ENCODE data around the gene NCS1.

Gene NCS1

GRCh38 chr9:130172858-130173665, 858 bp downstream of the NCS1 start (continued):
- TF ChIP-seq ZNF274 (IDR thresholded peaks at IDR 0.05; ENCODE audit: low read length) (no peak), ZNF274 (tag by site-specific recombination; IDR thresholded peaks at IDR 0.05; ENCODE audit: borderline replicate concordance) (no peak), ZBTB26 (tag by site-specific recombination; optimal IDR thresholded peaks at IDR 0.05) (peak; percentile 81), ZNF76 (tag by site-specific recombination; IDR thresholded peaks at IDR 0.05; ENCODE audit: borderline replicate concordance, low read depth) (no peak), ZNF658 (tag by site-specific recombination; IDR thresholded peaks at IDR 0.05) (no peak), PBX3 (CRISPR knock-in tag; IDR thresholded peaks at IDR 0.05) (0 out of 2 replicates have a peak, but pooled peaks have one; percentile 41), CTCF (tag by site-specific recombination; IDR thresholded peaks at IDR 0.05) (peak; percentile 80), GLIS1 (tag by site-specific recombination; IDR thresholded peaks at IDR 0.05) (peak; percentile 11; the same call in 1 of the 2 replicates), ZSCAN5A (tag by site-specific recombination; IDR thresholded peaks at IDR 0.05) (no peak), ZNF148 (tag by site-specific recombination; IDR thresholded peaks at IDR 0.05; ENCODE audit: borderline replicate concordance) (no peak), ZFP37 (tag by site-specific recombination; IDR thresholded peaks at IDR 0.05) (no peak), GLI2 (tag by site-specific recombination; IDR thresholded peaks at IDR 0.05; ENCODE audit: borderline replicate concordance, low read depth) (no peak), PATZ1 (tag by site-specific recombination; IDR thresholded peaks at IDR 0.05) (peak; percentile 84), ZNF623 (tag by site-specific recombination; IDR thresholded peaks at IDR 0.05) (no peak), PRDM4 (tag by site-specific recombination; IDR thresholded peaks at IDR 0.05) (peak; percentile 30; the same call in 1 of the 2 replicates), ZNF549 (tag by site-specific recombination; IDR thresholded peaks at IDR 0.05) (no peak), KLF10 (tag by site-specific recombination; IDR thresholded peaks at IDR 0.05) (no peak), SP2 (tag by site-specific recombination; IDR thresholded peaks at IDR 0.05) (no peak), INSM2 (tag by site-specific recombination; IDR thresholded peaks at IDR 0.05) (no peak), ZNF692 (tag by site-specific recombination; IDR thresholded peaks at IDR 0.05) (peak; percentile 10), KLF1 (tag by site-specific recombination; IDR thresholded peaks at IDR 0.05) (no peak)
